Sigmoid colon (tissue), 4 donors: Measurements from ENCODE around the gene NDUFAF3.

ENCODE experiments used
- CTCF ChIP-seq, 4 experiments: fragments of 450-650 bp in 3 of 4; fragments of 200-600 bp in 1 of 4; IDR thresholded peaks; one replicate each; pipeline ENCODE4 v1.5.1; 2016 to 2019; ENCODE audit warnings: antibody characterized with exemption in 4 of 4, mild to moderate bottlenecking in 3 of 4, moderate library complexity in 2 of 4
- EP300 ChIP-seq, 4 donors: sonication (generic); formaldehyde crosslinking; IDR thresholded peaks; one replicate each; pipeline ENCODE4 v1.6.1; 2017; ENCODE audit warnings: antibody characterized with exemption in 4 of 4
- POLR2A ChIP-seq, 2 donors: fragments of 450-650 bp; IDR thresholded peaks; one replicate each; pipeline ENCODE4 v1.6.1; 2016; ENCODE audit warnings: antibody characterized with exemption in 2 of 2, mild to moderate bottlenecking in 2 of 2, moderate library complexity in 2 of 2
- POLR2AphosphoS5 ChIP-seq, 4 donors: sonication (generic); formaldehyde crosslinking; IDR thresholded peaks; one replicate each; pipeline ENCODE4 v1.6.1; 2017; ENCODE audit warnings: antibody characterized with exemption in 4 of 4

GRCh38 chr3:48980295-48980694, 41.6 kb upstream of the NDUFAF3 start:
- TF ChIP-seq POLR2A (IDR thresholded peaks at IDR 0.05) (no peak), POLR2AphosphoS5 (IDR thresholded peaks at IDR 0.05) (no peak), CTCF (IDR thresholded peaks at IDR 0.05) (no peak), EP300 (IDR thresholded peaks at IDR 0.05) (no peak)
